ENCODE results near the gene CRIP2.
A peak's percentile ranks its signal among the peaks of the same experiment; 100 is the strongest.

CRIP2 gene

GRCh38 chr14:105508069-105508468 lies 33.4 kb downstream of the CRIP2 start:
- Histone ChIP-seq H3K4me1 (ENCODE audit: control insufficient read depth in 1 of 2, insufficient read depth in 2 of 2, low read length in 2 of 2) (no peaks in the 10 kb centered on the region), H2AFZ (ENCODE audit: insufficient read depth, low read length, poor library complexity) (no peak overlapping the region), H3K27me3 (ENCODE audit: insufficient read depth, low read length) (no peaks in the 10 kb centered on the region), H3K4ac (ENCODE audit: low read depth, low read length) (no peak overlapping the region), H4K91ac (ENCODE audit: low read depth, low read length) (no peak overlapping the region), H3K9ac (ENCODE audit: low read length) (no peak overlapping the region), H3K4me2 (ENCODE audit: low read length) (no peak overlapping the region), H2AK5ac (ENCODE audit: low read length) (no peak overlapping the region), H2BK12ac (ENCODE audit: low read length) (no peak overlapping the region), H3K79me1 (ENCODE audit: low read length) (no peaks in the 10 kb centered on the region), H3K18ac (ENCODE audit: low read length) (no peak overlapping the region), H2BK120ac (ENCODE audit: insufficient read depth, low read length, poor library complexity) (no peak overlapping the region), H3K4me3 (ENCODE audit: low read depth, low read length) (peak overlapping the region; percentile 27), H4K12ac (ENCODE audit: low read depth, low read length) (no peak overlapping the region), H3K27ac (ENCODE audit: low read depth, low read length) (no peak overlapping the region), H4K8ac (ENCODE audit: low read depth, low read length) (no peak overlapping the region), H3K36me3 (ENCODE audit: control insufficient read depth in 1 of 2, insufficient read depth in 2 of 2, low read length in 2 of 2) (no peaks in the 10 kb centered on the region), H3K14ac (ENCODE audit: low read length) (no peak overlapping the region), H3K79me2 (ENCODE audit: control insufficient read depth, insufficient read depth, low read length, poor library complexity) (no peaks in the 10 kb centered on the region), H3K9me3 (ENCODE audit: insufficient read depth, low read depth, low read length) (peaks cover 41% of the 10 kb centered on the region), H2BK5ac (ENCODE audit: low read depth, low read length, poor library complexity) (no peak overlapping the region), H3K23ac (ENCODE audit: low read length) (no peak overlapping the region)
- DNase-seq = no peak
- no CpG with 5 or more reads among the region's 16 CpGs for WGBS (ENCODE audit: extremely low coverage, insufficient coverage, insufficient read length)

- no peak overlapping the region for H3K9ac ChIP-seq (ENCODE audit: low read length)
- H3K4me3 ChIP-seq (ENCODE audit: low read depth, low read length) = no peak overlapping the region
- H2BK5ac ChIP-seq (ENCODE audit: low read depth, low read length, poor library complexity) = no peak overlapping the region
- no peak for DNase-seq
- no peak overlapping the region for H2BK120ac ChIP-seq (ENCODE audit: insufficient read depth, low read length, poor library complexity)
- no peak overlapping the region for H3K27ac ChIP-seq (ENCODE audit: low read depth, low read length)
- no peak overlapping the region for H4K91ac ChIP-seq (ENCODE audit: low read depth, low read length)
- no peak overlapping the region for H3K14ac ChIP-seq (ENCODE audit: low read length)
- no peak overlapping the region for H3K4me2 ChIP-seq (ENCODE audit: low read length)
- H4K8ac ChIP-seq (ENCODE audit: low read depth, low read length) = no peak overlapping the region
- no peak overlapping the region for H3K18ac ChIP-seq (ENCODE audit: low read length)
- no peak overlapping the region for H3K23ac ChIP-seq (ENCODE audit: low read length)
- H3K4me1 ChIP-seq (ENCODE audit: control insufficient read depth in 1 of 2, insufficient read depth in 2 of 2, low read length in 2 of 2) = no peaks in the 10 kb centered on the region
- no peaks in the 10 kb centered on the region for H3K79me1 ChIP-seq (ENCODE audit: low read length)
- H3K27me3 ChIP-seq (ENCODE audit: insufficient read depth, low read length) = no peaks in the 10 kb centered on the region
- H3K9me3 ChIP-seq (ENCODE audit: insufficient read depth, low read depth, low read length) = peaks cover 38% of the 10 kb centered on the region
- no peaks in the 10 kb centered on the region for H3K36me3 ChIP-seq (ENCODE audit: control insufficient read depth in 1 of 2, insufficient read depth in 2 of 2, low read length in 2 of 2)
- H2AFZ ChIP-seq (ENCODE audit: insufficient read depth, low read length, poor library complexity) = no peak overlapping the region
- no peaks in the 10 kb centered on the region for H3K79me2 ChIP-seq (ENCODE audit: control insufficient read depth, insufficient read depth, low read length, poor library complexity)
- H3K4ac ChIP-seq (ENCODE audit: low read depth, low read length) = no peak overlapping the region
- H2BK12ac ChIP-seq (ENCODE audit: low read length) = no peak overlapping the region
- no CpG with 5 or more reads among the region's 12 CpGs for WGBS (ENCODE audit: extremely low coverage, insufficient coverage, insufficient read length)
- no peak overlapping the region for H2AK5ac ChIP-seq (ENCODE audit: low read length)
- H4K12ac ChIP-seq (ENCODE audit: low read depth, low read length) = no peak overlapping the region
Observed at GRCh38 chr14:105508601-105509000, 34.0 kb downstream of the CRIP2 start.

GRCh38 chr14:105517096-105517495 lies 42.5 kb downstream of the CRIP2 start:
- H3K36me3 ChIP-seq (ENCODE audit: control insufficient read depth in 1 of 2, insufficient read depth in 2 of 2, low read length in 2 of 2) = no peaks in the 10 kb centered on the region
- peaks cover 20% of the 10 kb centered on the region for H3K9me3 ChIP-seq (ENCODE audit: insufficient read depth, low read depth, low read length)
- no peaks in the 10 kb centered on the region for H3K4me1 ChIP-seq (ENCODE audit: control insufficient read depth in 1 of 2, insufficient read depth in 2 of 2, low read length in 2 of 2)
- no CpG with 5 or more reads among the region's 5 CpGs for WGBS (ENCODE audit: extremely low coverage, insufficient coverage, insufficient read length)
- no peak overlapping the region for H3K4me3 ChIP-seq (ENCODE audit: low read depth, low read length)
- H3K27me3 ChIP-seq (ENCODE audit: insufficient read depth, low read length) = no peaks in the 10 kb centered on the region
- no peak overlapping the region for H3K27ac ChIP-seq (ENCODE audit: low read depth, low read length)
- no peak overlapping the region for H4K12ac ChIP-seq (ENCODE audit: low read depth, low read length)
- no peak overlapping the region for H2BK120ac ChIP-seq (ENCODE audit: insufficient read depth, low read length, poor library complexity)
- H3K4ac ChIP-seq (ENCODE audit: low read depth, low read length) = no peak overlapping the region
- H2BK12ac ChIP-seq (ENCODE audit: low read length) = no peak overlapping the region
- H3K23ac ChIP-seq (ENCODE audit: low read length) = no peak overlapping the region
- H2AK5ac ChIP-seq (ENCODE audit: low read length) = no peak overlapping the region
- H4K91ac ChIP-seq (ENCODE audit: low read depth, low read length) = no peak overlapping the region
- no peak overlapping the region for H3K14ac ChIP-seq (ENCODE audit: low read length)
- H3K4me2 ChIP-seq (ENCODE audit: low read length) = no peak overlapping the region
- H3K9ac ChIP-seq (ENCODE audit: low read length) = no peak overlapping the region
- no peaks in the 10 kb centered on the region for H3K79me2 ChIP-seq (ENCODE audit: control insufficient read depth, insufficient read depth, low read length, poor library complexity)
- no peak for DNase-seq
- no peak overlapping the region for H2BK5ac ChIP-seq (ENCODE audit: low read depth, low read length, poor library complexity)
- no peak overlapping the region for H3K18ac ChIP-seq (ENCODE audit: low read length)
- no peak overlapping the region for H4K8ac ChIP-seq (ENCODE audit: low read depth, low read length)
- no peak overlapping the region for H2AFZ ChIP-seq (ENCODE audit: insufficient read depth, low read length, poor library complexity)
- H3K79me1 ChIP-seq (ENCODE audit: low read length) = no peaks in the 10 kb centered on the region

GRCh38 chr14:105519946-105520698 lies 45.5 kb downstream of the CRIP2 start:
- peaks cover 9% of the 10 kb centered on the region for H3K9me3 ChIP-seq (ENCODE audit: insufficient read depth, low read depth, low read length)
- peak; percentile 64 to 78 for DNase-seq
- no peak overlapping the region for H4K91ac ChIP-seq (ENCODE audit: low read depth, low read length)
- H3K27ac ChIP-seq (ENCODE audit: low read depth, low read length) = no peak overlapping the region
- H4K12ac ChIP-seq (ENCODE audit: low read depth, low read length) = no peak overlapping the region
- no peak overlapping the region for H3K23ac ChIP-seq (ENCODE audit: low read length)
- no peaks in the 10 kb centered on the region for H3K36me3 ChIP-seq (ENCODE audit: control insufficient read depth in 1 of 2, insufficient read depth in 2 of 2, low read length in 2 of 2)
- H2BK120ac ChIP-seq (ENCODE audit: insufficient read depth, low read length, poor library complexity) = no peak overlapping the region
- H3K14ac ChIP-seq (ENCODE audit: low read length) = no peak overlapping the region
- no peak overlapping the region for H2BK5ac ChIP-seq (ENCODE audit: low read depth, low read length, poor library complexity)
- no peak overlapping the region for H3K4me3 ChIP-seq (ENCODE audit: low read depth, low read length)
- WGBS (ENCODE audit: extremely low coverage, insufficient coverage, insufficient read length) = no CpG with 5 or more reads among the region's 14 CpGs
- no peaks in the 10 kb centered on the region for H3K4me1 ChIP-seq (ENCODE audit: control insufficient read depth in 1 of 2, insufficient read depth in 2 of 2, low read length in 2 of 2)
- H2AFZ ChIP-seq (ENCODE audit: insufficient read depth, low read length, poor library complexity) = no peak overlapping the region
- no peaks in the 10 kb centered on the region for H3K79me1 ChIP-seq (ENCODE audit: low read length)
- no peak overlapping the region for H2BK12ac ChIP-seq (ENCODE audit: low read length)
- H3K4me2 ChIP-seq (ENCODE audit: low read length) = no peak overlapping the region
- H4K8ac ChIP-seq (ENCODE audit: low read depth, low read length) = no peak overlapping the region
- H2AK5ac ChIP-seq (ENCODE audit: low read length) = no peak overlapping the region
- H3K27me3 ChIP-seq (ENCODE audit: insufficient read depth, low read length) = no peaks in the 10 kb centered on the region
- H3K79me2 ChIP-seq (ENCODE audit: control insufficient read depth, insufficient read depth, low read length, poor library complexity) = no peaks in the 10 kb centered on the region
- no peak overlapping the region for H3K9ac ChIP-seq (ENCODE audit: low read length)
- no peak overlapping the region for H3K18ac ChIP-seq (ENCODE audit: low read length)
- no peak overlapping the region for H3K4ac ChIP-seq (ENCODE audit: low read depth, low read length)
